Fibroblast of villous mesenchyme (primary cell): ENCODE measurements around the gene SSBP1. TPM values are rescaled to one million over a fixed set of nuclear protein-coding genes. Genes with fewer than 3 reads are reported as not detected.
"Not testable (repeated sequence)": the region's sequence is repeated elsewhere in the genome, so short reads cannot be mapped to it uniquely, and the experiment has no call there.

ENCODE experiments used
- DNase-seq: peaks from one replicate; pipeline ENCODE4 v3.0.0-alpha.2; 2010; ENCODE audit warnings: low read depth
- H3K4me3 ChIP-seq: 2 replicates; pipeline ENCODE4 v1.5.1; 2011; ENCODE audit warnings: low read depth, mild to moderate bottlenecking, low read length
- total RNA-seq: library from RNA; depleted of rRNA; stranded (reverse); fragments of >200 nt; gene quantifications from 2 replicates; pipeline ENCODE4 v1.2.3, GENCODE V29; 2012
- TF ChIP-seq, protein P1 (sequence below): IDR thresholded peaks from 2 replicates; pipeline ENCODE4 v1.5.1; 2012; ENCODE audit warnings: low read depth, mild to moderate bottlenecking, low read length; ENCODE audit not compliant: insufficient read depth

The SSBP1 gene
- total RNA-seq, 1 donor = 105 TPM

GRCh38 chr7:141754939-141755338 lies 16.8 kb downstream of the SSBP1 start:
- peak; percentile 9 for DNase-seq
- TF ChIP-seq, protein P1, sequence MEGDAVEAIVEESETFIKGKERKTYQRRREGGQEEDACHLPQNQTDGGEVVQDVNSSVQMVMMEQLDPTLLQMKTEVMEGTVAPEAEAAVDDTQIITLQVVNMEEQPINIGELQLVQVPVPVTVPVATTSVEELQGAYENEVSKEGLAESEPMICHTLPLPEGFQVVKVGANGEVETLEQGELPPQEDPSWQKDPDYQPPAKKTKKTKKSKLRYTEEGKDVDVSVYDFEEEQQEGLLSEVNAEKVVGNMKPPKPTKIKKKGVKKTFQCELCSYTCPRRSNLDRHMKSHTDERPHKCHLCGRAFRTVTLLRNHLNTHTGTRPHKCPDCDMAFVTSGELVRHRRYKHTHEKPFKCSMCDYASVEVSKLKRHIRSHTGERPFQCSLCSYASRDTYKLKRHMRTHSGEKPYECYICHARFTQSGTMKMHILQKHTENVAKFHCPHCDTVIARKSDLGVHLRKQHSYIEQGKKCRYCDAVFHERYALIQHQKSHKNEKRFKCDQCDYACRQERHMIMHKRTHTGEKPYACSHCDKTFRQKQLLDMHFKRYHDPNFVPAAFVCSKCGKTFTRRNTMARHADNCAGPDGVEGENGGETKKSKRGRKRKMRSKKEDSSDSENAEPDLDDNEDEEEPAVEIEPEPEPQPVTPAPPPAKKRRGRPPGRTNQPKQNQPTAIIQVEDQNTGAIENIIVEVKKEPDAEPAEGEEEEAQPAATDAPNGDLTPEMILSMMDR = peak; percentile 42
- H3K4me3 ChIP-seq = no peak overlapping the region

GRCh38 chr7:141763797-141764196 lies 25.6 kb downstream of the SSBP1 start, which contains the start of gene TAS2R3:
Gene TAS2R3, plus strand, starts transcription at chr7:141764097. Its CDS starts 62 bp downstream, at chr7:141764159.
- DNase-seq = no peak
- H3K4me3 ChIP-seq = no peak within 1 kb of the TSS
- TF ChIP-seq, protein P1 = no peak

DNA sequence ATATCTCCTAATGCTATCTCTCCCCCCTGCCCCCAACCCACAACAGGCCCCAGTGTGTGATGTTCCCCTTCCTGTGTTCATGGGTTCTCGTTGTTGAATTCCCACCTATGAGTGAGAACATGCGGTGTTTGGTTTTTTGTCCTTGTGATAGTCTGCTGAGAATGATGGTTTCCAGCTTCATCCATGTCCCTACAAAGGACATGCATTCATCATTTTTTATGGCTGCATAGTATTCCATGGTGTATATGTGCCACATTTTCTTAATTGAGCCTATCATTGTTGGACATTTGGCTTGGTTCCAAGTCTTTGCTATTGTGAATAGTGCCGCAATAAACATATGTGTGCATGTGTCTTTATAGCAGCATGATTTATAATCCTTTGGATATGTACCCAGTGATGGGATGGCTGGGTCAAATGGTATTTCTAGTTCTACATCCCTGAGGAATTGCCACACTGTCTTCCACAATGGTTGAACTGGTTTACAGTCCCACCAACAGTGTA lies 32.0 kb downstream of the SSBP1 start:
- not testable (repeated sequence) for DNase-seq, H3K4me3 ChIP-seq

GRCh38 chr7:141776374-141776773 lies 38.2 kb downstream of the SSBP1 start, which contains the start of gene TAS2R4:
Gene TAS2R4, plus strand, starts transcription at chr7:141776674. Its CDS starts 1,815 bp downstream, at chr7:141778489.
- no peak within 1 kb of the TSS for H3K4me3 ChIP-seq
- TF ChIP-seq, protein P1 = no peak
- no peak for DNase-seq

- TF ChIP-seq, protein P1 = peak; percentile 71
Measured at GRCh38 chr7:141785706-141786552, 47.8 kb downstream of the SSBP1 start.

GRCh38 chr7:141788296-141788695 lies 50.1 kb downstream of the SSBP1 start:
- TF ChIP-seq, protein P1 = no peak
- no peak for DNase-seq
- H3K4me3 ChIP-seq = no peak overlapping the region

More at GRCh38 chr7:141785706-141786552, 47.8 kb downstream of the SSBP1 start:
- peak; percentile 60 for DNase-seq
- H3K4me3 ChIP-seq = no peak overlapping the region

- no peak within 1 kb of the TSS for H3K4me3 ChIP-seq
- TF ChIP-seq, protein P1 = no peak
Measured at GRCh38 chr7:141789917-141790316, 51.8 kb downstream of the SSBP1 start, which contains the start of gene TAS2R5. Gene TAS2R5, plus strand, starts transcription at chr7:141790217. Its CDS starts 145 bp downstream, at chr7:141790362.

More at GRCh38 chr7:141789917-141790316, 51.8 kb downstream of the SSBP1 start, which contains the start of gene TAS2R5:
- DNase-seq = no peak
